DOHH2 (cell line): Measurements from ENCODE around the gene PLXNA1.

Experiments
- H3F3A ChIP-seq: fragments of 200-600 bp; sonication (generic), shearing (Covaris generic); 2 replicates; pipeline ENCODE4 v1.6.0; 2016; ENCODE audit warnings: antibody characterized with exemption, mild to moderate bottlenecking; ENCODE audit not compliant: control insufficient read depth, insufficient read depth
- H3K27ac ChIP-seq: fragments of 200-600 bp; sonication (generic); 2 replicates; pipeline ENCODE4 v1.5.1; 2014; ENCODE audit warnings: low read depth, mild to moderate bottlenecking, low read length, moderate library complexity
- H3K27me3 ChIP-seq: fragments of 200-600 bp; sonication (generic); 2 replicates; pipeline ENCODE4 v1.6.1; 2014; ENCODE audit warnings: mild to moderate bottlenecking, low read length, mixed read lengths; ENCODE audit not compliant: control insufficient read depth
- H3K36me3 ChIP-seq: fragments of 200-600 bp; sonication (generic); 2 replicates; pipeline ENCODE4 v1.6.1; 2014; ENCODE audit warnings: mild to moderate bottlenecking, low read length, moderate library complexity, mixed read lengths; ENCODE audit not compliant: control insufficient read depth
- H3K4me1 ChIP-seq: fragments of 200-600 bp; sonication (generic); 2 replicates; pipeline ENCODE4 v1.6.1; 2014; ENCODE audit warnings: mild to moderate bottlenecking, low read length, mixed read lengths; ENCODE audit not compliant: control insufficient read depth
- H3K4me2 ChIP-seq: fragments of 200-600 bp; sonication (generic); 2 replicates; pipeline ENCODE4 v1.6.0; 2014; ENCODE audit warnings: mild to moderate bottlenecking, low read length, moderate library complexity
- H3K4me3 ChIP-seq: fragments of 200-600 bp; sonication (generic); 2 replicates; pipeline ENCODE4 v1.5.1; 2014; ENCODE audit warnings: mild to moderate bottlenecking, low read length, mixed read lengths
- H3K79me2 ChIP-seq: fragments of 200-600 bp; sonication (generic); 2 replicates; pipeline ENCODE4 v1.6.1; 2014; ENCODE audit warnings: mild to moderate bottlenecking, low read length, mixed read lengths; ENCODE audit not compliant: control insufficient read depth
- H3K9me2 ChIP-seq: fragments of 200-600 bp; sonication (generic); replicated peaks from 2 replicates; pipeline ENCODE4 v1.6.1; 2014; ENCODE audit warnings: mild to moderate bottlenecking, low read length, mixed read lengths; ENCODE audit not compliant: control insufficient read depth
- H3K9me3 ChIP-seq: fragments of 200-600 bp; sonication (generic); 2 replicates; pipeline ENCODE4 v1.6.1; 2014; ENCODE audit warnings: antibody characterized with exemption, low read length, mixed read lengths; ENCODE audit not compliant: control insufficient read depth, insufficient read depth
- H4K20me1 ChIP-seq: fragments of 200-600 bp; sonication (generic); 2 replicates; pipeline ENCODE4 v1.6.0; 2014; ENCODE audit warnings: low read depth, mild to moderate bottlenecking, antibody characterized with exemption, low read length, moderate library complexity; ENCODE audit not compliant: control insufficient read depth, insufficient read depth
- EZH2phosphoT487 ChIP-seq: fragments of 200-600 bp; sonication (generic); IDR thresholded peaks from 2 replicates; pipeline ENCODE4 v1.6.1; 2017; ENCODE audit warnings: borderline replicate concordance, mild to moderate bottlenecking, antibody characterized with exemption, low read length, moderate library complexity, mixed read lengths
- TF ChIP-seq, protein P1 (sequence below): fragments of 200-600 bp; sonication (generic); IDR thresholded peaks from one replicate; pipeline ENCODE4 v1.5.1; 2014; ENCODE audit warnings: antibody characterized with exemption, mild to moderate bottlenecking, low read depth, low read length; ENCODE audit not compliant: poor library complexity, severe bottlenecking

The PLXNA1 gene

DNA sequence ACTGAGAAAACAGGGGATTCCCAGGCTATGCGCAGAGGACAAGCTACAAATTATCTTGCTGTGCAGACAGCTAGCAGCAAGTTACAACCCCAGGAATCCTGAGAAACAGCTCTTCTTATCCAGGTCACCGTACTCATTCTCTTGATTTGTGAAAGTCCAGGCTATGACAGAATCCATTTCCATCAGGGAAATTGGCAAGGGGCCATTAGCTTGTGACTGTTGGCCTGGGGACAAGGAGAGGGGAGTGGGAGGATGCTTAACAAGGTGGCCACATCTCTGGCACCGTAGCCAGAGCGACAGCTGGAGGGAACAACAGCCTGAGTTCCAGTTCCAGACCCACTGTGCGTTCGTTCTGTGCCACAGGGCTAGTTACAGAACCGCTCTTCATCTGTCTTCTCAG is 44.9 kb upstream of the PLXNA1 start:
- no peak overlapping the region for H3K27ac ChIP-seq
- no peaks in the 10 kb centered on the region for H3K9me2 ChIP-seq
- H3F3A ChIP-seq: no peaks in the 10 kb centered on the region
- H3K4me3 ChIP-seq: no peak overlapping the region
- 0 out of 2 replicates have a peak, but pooled peaks cover 2% of the 10 kb centered on the region for H4K20me1 ChIP-seq
- no peaks in the 10 kb centered on the region for H3K27me3 ChIP-seq
- H3K36me3 ChIP-seq: no peaks in the 10 kb centered on the region
- no peak for TF ChIP-seq EZH2phosphoT487
- TF ChIP-seq, protein P1, sequence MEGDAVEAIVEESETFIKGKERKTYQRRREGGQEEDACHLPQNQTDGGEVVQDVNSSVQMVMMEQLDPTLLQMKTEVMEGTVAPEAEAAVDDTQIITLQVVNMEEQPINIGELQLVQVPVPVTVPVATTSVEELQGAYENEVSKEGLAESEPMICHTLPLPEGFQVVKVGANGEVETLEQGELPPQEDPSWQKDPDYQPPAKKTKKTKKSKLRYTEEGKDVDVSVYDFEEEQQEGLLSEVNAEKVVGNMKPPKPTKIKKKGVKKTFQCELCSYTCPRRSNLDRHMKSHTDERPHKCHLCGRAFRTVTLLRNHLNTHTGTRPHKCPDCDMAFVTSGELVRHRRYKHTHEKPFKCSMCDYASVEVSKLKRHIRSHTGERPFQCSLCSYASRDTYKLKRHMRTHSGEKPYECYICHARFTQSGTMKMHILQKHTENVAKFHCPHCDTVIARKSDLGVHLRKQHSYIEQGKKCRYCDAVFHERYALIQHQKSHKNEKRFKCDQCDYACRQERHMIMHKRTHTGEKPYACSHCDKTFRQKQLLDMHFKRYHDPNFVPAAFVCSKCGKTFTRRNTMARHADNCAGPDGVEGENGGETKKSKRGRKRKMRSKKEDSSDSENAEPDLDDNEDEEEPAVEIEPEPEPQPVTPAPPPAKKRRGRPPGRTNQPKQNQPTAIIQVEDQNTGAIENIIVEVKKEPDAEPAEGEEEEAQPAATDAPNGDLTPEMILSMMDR: no peak
- H3K4me2 ChIP-seq: no peak overlapping the region
- H3K4me1 ChIP-seq: no peaks in the 10 kb centered on the region
- H3K9me3 ChIP-seq: no peaks in the 10 kb centered on the region
- H3K79me2 ChIP-seq: no peaks in the 10 kb centered on the region

DNA sequence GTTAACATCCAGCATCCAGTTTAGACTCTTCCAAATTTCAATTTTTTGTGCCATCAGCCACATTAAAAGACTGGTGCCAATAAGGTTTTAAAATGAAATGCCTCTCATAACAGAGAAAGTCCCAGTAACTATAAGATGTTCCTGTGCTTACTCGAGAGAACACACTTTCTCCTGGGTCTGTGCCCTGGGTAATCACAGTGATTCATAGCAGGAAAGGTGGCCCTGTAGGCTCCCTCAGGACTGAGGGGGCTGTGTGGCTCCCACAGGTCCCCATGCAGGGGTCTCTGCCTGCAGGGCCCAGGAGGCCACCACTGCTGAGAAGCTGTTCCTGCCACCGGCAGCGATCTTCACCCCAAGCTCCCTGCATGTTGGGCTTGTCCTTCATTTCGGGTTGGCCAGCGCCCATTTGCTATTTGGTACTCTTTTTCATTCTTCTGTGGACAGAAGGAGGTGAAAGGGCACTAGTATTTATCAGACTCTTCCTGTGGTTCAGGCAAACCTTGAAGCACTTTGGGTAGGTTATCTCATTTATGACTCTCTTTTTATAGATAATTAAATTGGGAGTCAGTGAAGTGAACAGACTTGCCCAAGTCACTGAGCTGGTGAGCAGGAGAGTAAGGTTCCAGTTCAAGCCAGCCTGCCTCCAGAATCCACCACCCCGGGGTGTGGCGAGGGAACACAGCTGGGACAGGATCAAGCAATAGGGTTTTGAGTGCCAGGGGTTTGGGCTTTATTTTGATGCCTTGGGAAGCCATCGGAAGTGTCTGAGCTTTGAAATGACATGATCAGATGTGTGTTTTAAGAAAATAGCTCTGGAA is 44.2 kb upstream of the PLXNA1 start:
- Histone ChIP-seq H3K79me2 (no peaks in the 10 kb centered on the region), H3K4me1 (no peaks in the 10 kb centered on the region), H3F3A (no peaks in the 10 kb centered on the region), H4K20me1 (0 out of 2 replicates have a peak, but pooled peaks cover 2% of the 10 kb centered on the region), H3K27me3 (no peaks in the 10 kb centered on the region), H3K4me3 (no peak overlapping the region), H3K9me2 (no peaks in the 10 kb centered on the region), H3K4me2 (no peak overlapping the region), H3K36me3 (no peaks in the 10 kb centered on the region), H3K9me3 (no peaks in the 10 kb centered on the region), H3K27ac (no peak overlapping the region)
- TF ChIP-seq, protein P1: no peak
- TF ChIP-seq EZH2phosphoT487: no peak

DNA sequence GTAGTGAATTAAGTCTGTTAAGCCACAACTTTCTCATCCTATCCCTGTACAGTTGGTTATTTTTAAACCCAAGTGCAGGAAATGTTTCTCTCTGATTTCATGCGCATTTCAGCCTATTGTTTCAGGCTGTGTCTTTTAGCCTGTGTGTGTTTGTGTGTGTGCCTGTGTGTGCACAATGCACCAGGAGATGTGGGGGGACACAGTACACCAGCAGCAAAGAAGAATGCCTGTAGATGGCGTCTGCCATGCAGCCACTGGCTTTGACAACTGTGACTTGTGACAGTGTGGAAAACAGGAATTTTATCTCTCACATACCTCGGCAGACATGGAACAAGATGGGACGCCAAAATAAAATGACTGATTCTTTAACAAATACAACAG is 43.6 kb upstream of the PLXNA1 start:
- no peaks in the 10 kb centered on the region for H3K9me3 ChIP-seq
- H3K9me2 ChIP-seq: no peaks in the 10 kb centered on the region
- H3K79me2 ChIP-seq: no peaks in the 10 kb centered on the region
- H3K4me1 ChIP-seq: peaks cover 6% of the 10 kb centered on the region
- no peak overlapping the region for H3K4me2 ChIP-seq
- H3K27me3 ChIP-seq: no peaks in the 10 kb centered on the region
- 0 out of 2 replicates have a peak, but pooled peaks cover 2% of the 10 kb centered on the region for H4K20me1 ChIP-seq
- H3F3A ChIP-seq: no peaks in the 10 kb centered on the region
- TF ChIP-seq, protein P1: no peak
- TF ChIP-seq EZH2phosphoT487: no peak
- no peaks in the 10 kb centered on the region for H3K36me3 ChIP-seq
- H3K4me3 ChIP-seq: no peak overlapping the region
- H3K27ac ChIP-seq: no peak overlapping the region
